DND-41 (cell line): Measurements from ENCODE around the gene PHKB.

Experiments used
- ATAC-seq: fragments of 200-7000 bp; cut with Tn5 transposase; 3 replicates; pipeline ENCODE4 v1.9.1; 2021; ENCODE audit warnings: low read depth; ENCODE audit not compliant: insufficient read depth
- DNase-seq: peaks from one replicate; pipeline ENCODE4 v3.0.0-alpha.2; 2020
- H2AFZ ChIP-seq: 2 replicates; pipeline ENCODE4 v1.6.0; 2012; ENCODE audit warnings: low read depth, low read length
- H3K27ac ChIP-seq: 2 replicates; pipeline ENCODE4 v1.5.1; 2012; ENCODE audit warnings: low read length, inconsistent platforms
- H3K27me3 ChIP-seq: fragments of 200-600 bp; sonication (generic); 2 replicates; pipeline ENCODE4 v1.6.0; 2012; ENCODE audit warnings: low read length, mild to moderate bottlenecking, inconsistent platforms; ENCODE audit not compliant: insufficient read depth, poor library complexity
- H3K36me3 ChIP-seq: 2 replicates; pipeline ENCODE4 v1.5.1; 2012; ENCODE audit warnings: low read length, inconsistent platforms; ENCODE audit not compliant: insufficient read depth
- H3K4me1 ChIP-seq: 2 replicates; pipeline ENCODE4 v1.5.1; 2012; ENCODE audit warnings: mild to moderate bottlenecking, low read length; ENCODE audit not compliant: insufficient read depth
- H3K4me2 ChIP-seq: 2 replicates; pipeline ENCODE4 v1.6.0; 2012; ENCODE audit warnings: mild to moderate bottlenecking, moderate library complexity, low read length, inconsistent platforms; ENCODE audit not compliant: insufficient read depth
- H3K4me3 ChIP-seq, 2 experiments: fragments of 200-600 bp in 1 of 2; shearing (Covaris generic) in 1 of 2; 2 replicates each; pipeline ENCODE4 v1.5.1; 2012 to 2016; ENCODE audit warnings: inconsistent platforms in 2 of 2, low read length in 2 of 2, mild to moderate bottlenecking in 2 of 2, low read depth in 1 of 2, moderate library complexity in 1 of 2
- H3K79me2 ChIP-seq: 2 replicates; pipeline ENCODE4 v1.6.0; 2012; ENCODE audit warnings: low read length, inconsistent platforms; ENCODE audit not compliant: insufficient read depth
- H3K9ac ChIP-seq: 2 replicates; pipeline ENCODE4 v1.6.0; 2012; ENCODE audit warnings: low read depth, mild to moderate bottlenecking, inconsistent platforms, low read length, moderate library complexity
- H3K9me3 ChIP-seq: 2 replicates; pipeline ENCODE4 v1.5.1; 2012; ENCODE audit warnings: low read length, moderate library complexity, mild to moderate bottlenecking, inconsistent platforms; ENCODE audit not compliant: insufficient read depth, severe bottlenecking
- H4K20me1 ChIP-seq: 2 replicates; pipeline ENCODE4 v1.6.0; 2012; ENCODE audit warnings: low read length; ENCODE audit not compliant: insufficient read depth
- EZH2 ChIP-seq: IDR thresholded peaks from 3 replicates; pipeline ENCODE4 v1.6.1; 2012; ENCODE audit warnings: borderline replicate concordance, low read depth, mild to moderate bottlenecking, moderate library complexity, low read length, inconsistent platforms; ENCODE audit not compliant: severe bottlenecking
- TF ChIP-seq, protein P1 (sequence below): IDR thresholded peaks from 2 replicates; pipeline ENCODE4 v1.5.1; 2012; ENCODE audit warnings: borderline replicate concordance, low read length, moderate library complexity, mild to moderate bottlenecking; ENCODE audit not compliant: poor library complexity, severe bottlenecking; ENCODE audit errors: extremely low read depth

PHKB gene

DNA sequence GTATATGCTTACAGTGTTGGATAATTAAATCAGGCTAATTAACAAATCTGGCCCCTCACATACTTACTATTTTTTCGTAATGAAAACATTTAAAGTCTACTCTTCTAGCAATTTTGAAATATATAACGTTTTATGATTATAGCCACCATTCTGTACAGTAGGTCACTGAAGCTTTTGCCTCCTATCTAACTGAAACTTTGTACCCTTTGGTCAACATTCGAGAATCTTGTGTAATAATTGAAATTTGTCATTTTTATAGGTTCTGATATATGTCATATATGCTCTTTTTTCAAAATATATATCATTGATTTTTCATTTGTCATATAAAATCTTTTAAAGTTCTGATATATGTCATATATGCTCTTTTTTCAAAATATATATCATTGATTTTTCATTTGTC is 12.7 kb downstream of the PHKB start:
- TF ChIP-seq, protein P1, sequence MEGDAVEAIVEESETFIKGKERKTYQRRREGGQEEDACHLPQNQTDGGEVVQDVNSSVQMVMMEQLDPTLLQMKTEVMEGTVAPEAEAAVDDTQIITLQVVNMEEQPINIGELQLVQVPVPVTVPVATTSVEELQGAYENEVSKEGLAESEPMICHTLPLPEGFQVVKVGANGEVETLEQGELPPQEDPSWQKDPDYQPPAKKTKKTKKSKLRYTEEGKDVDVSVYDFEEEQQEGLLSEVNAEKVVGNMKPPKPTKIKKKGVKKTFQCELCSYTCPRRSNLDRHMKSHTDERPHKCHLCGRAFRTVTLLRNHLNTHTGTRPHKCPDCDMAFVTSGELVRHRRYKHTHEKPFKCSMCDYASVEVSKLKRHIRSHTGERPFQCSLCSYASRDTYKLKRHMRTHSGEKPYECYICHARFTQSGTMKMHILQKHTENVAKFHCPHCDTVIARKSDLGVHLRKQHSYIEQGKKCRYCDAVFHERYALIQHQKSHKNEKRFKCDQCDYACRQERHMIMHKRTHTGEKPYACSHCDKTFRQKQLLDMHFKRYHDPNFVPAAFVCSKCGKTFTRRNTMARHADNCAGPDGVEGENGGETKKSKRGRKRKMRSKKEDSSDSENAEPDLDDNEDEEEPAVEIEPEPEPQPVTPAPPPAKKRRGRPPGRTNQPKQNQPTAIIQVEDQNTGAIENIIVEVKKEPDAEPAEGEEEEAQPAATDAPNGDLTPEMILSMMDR, result no peak
- no peak for TF ChIP-seq EZH2
- Histone ChIP-seq H3K4me1 (no peaks in the 10 kb centered on the region), H3K4me2 (no peak overlapping the region)

GRCh38 chr16:47475786-47476185 is 14.7 kb downstream of the PHKB start:
- Histone ChIP-seq H3K4me1 (no peaks in the 10 kb centered on the region), H4K20me1 (peaks cover 5% of the 10 kb centered on the region; the same call in 1 of the 2 replicates), H3K79me2 (peaks cover 33% of the 10 kb centered on the region), H3K36me3 (no peaks in the 10 kb centered on the region), H3K4me3 (no peak overlapping the region), H3K27me3 (no peaks in the 10 kb centered on the region), H3K27ac (no peak overlapping the region), H2AFZ (no peak overlapping the region), H3K9me3 (no peaks in the 10 kb centered on the region), H3K4me2 (no peak overlapping the region), H3K9ac (no peak overlapping the region)
- no peak for ATAC-seq
- TF ChIP-seq, protein P1, result no peak
- TF ChIP-seq EZH2, result no peak
- no peak for DNase-seq

More for the DNA sequence above, 12.7 kb downstream of the PHKB start:
- no peak overlapping the region for H3K9ac ChIP-seq
- H3K36me3 ChIP-seq, result no peaks in the 10 kb centered on the region
- H2AFZ ChIP-seq, result no peak overlapping the region
- H3K27ac ChIP-seq, result no peak overlapping the region
- peaks cover 7% of the 10 kb centered on the region; the same call in 1 of the 2 replicates for H4K20me1 ChIP-seq
- H3K79me2 ChIP-seq, result peaks cover 39% of the 10 kb centered on the region
- no peaks in the 10 kb centered on the region for H3K27me3 ChIP-seq
- ATAC-seq (no peak), DNase-seq (no peak)
- H3K4me3 ChIP-seq, result no peak overlapping the region
- H3K9me3 ChIP-seq, result no peaks in the 10 kb centered on the region

GRCh38 chr16:47476654-47477345 is 15.7 kb downstream of the PHKB start:
- Histone ChIP-seq H3K27me3 (no peaks in the 10 kb centered on the region), H3K79me2 (peaks cover 34% of the 10 kb centered on the region), H3K4me1 (no peaks in the 10 kb centered on the region), H3K4me3 (no peak overlapping the region), H4K20me1 (peaks cover 5% of the 10 kb centered on the region; the same call in 1 of the 2 replicates), H3K9me3 (no peaks in the 10 kb centered on the region), H3K4me2 (no peak overlapping the region), H3K27ac (no peak overlapping the region), H3K9ac (no peak overlapping the region), H2AFZ (no peak overlapping the region), H3K36me3 (0 out of 2 replicates have a peak, but pooled peaks cover 4% of the 10 kb centered on the region)
- DNase-seq (no peak), ATAC-seq (no peak)
- TF ChIP-seq, protein P1, result no peak
- no peak for TF ChIP-seq EZH2
